ENCODE measurements around the gene KCNC1.

- TF ChIP-seq CTCF (IDR thresholded peaks at IDR 0.05) (no peak), POLR2A (IDR thresholded peaks at IDR 0.05) (no peak)
Measured at GRCh38 chr11:17803754-17804334, 69.3 kb downstream of the KCNC1 start.
